K562 (cell line): ENCODE data around the gene GPC3. TPM values are rescaled to one million over a fixed set of nuclear protein-coding genes. Genes with fewer than 3 reads are reported as not detected.

Experiments used
- ATAC-seq: fragments of 200-7000 bp; cut with Tn5 transposase; 3 replicates; pipeline ENCODE4 v1.9.1; 2020; ENCODE audit warnings: moderate library complexity
- BruUV-seq: library from RNA; stranded (reverse); fragments of 400-500 nt; replicated peaks from 2 replicates; lab custom pipeline; 2021; lab: Mats Ljungman, UMichigan
- CTCF ChIA-PET: fragments of 300-600 bp; formaldehyde crosslinking; extraction: SDS; loops from one replicate; lab custom pipeline; 2021; ENCODE audit warnings: low intra/inter-chr PET ratio; lab: Yijun Ruan, JAX
- POLR2A ChIA-PET: fragments of 300-600, 350-650 bp; sonication (Branson Sonifier 250); formaldehyde crosslinking; extraction: SDS; loops from one replicate; lab custom pipeline; 2021; ENCODE audit warnings: antibody characterized with exemption, inconsistent platforms; lab: Yijun Ruan, JAX
- DNase-seq, 4 experiments: peaks; one replicate each; pipeline versions ENCODE4 v3.0.0 to v3.0.0-alpha.2; 2011 to 2018; ENCODE audit warnings: low spot score in 3 of 4, mixed read lengths in 3 of 4; ENCODE audit errors: extremely low read depth in 1 of 4
- FAIRE-seq: peaks from 2 replicates; lab custom pipeline; 2011; peaks lifted over from hg19 to GRCh38; lab: Jason Lieb, UNC
- H2AFZ ChIP-seq: 2 replicates; pipeline ENCODE4 v1.6.0; 2011; ENCODE audit warnings: low read depth, low read length, control low read depth, inconsistent platforms
- H3K27ac ChIP-seq: fragments of 200-600 bp; 3 replicates; pipeline ENCODE4 v1.8.0; 2011; ENCODE audit warnings: low read depth, mild to moderate bottlenecking, control low read depth, inconsistent platforms, low read length, moderate library complexity, mixed read lengths; ENCODE audit errors: extremely low read depth
- H3K27me3 ChIP-seq, 2 experiments: fragments of 300-600 bp in 1 of 2; 2 replicates in 1 of 2; 3 replicates in 1 of 2; pipeline versions ENCODE4 v1.6.0 to v1.8.0; 2011; ENCODE audit warnings: inconsistent platforms in 2 of 2, low read length in 2 of 2, mild to moderate bottlenecking in 1 of 2, mixed read lengths in 1 of 2, moderate library complexity in 1 of 2; ENCODE audit not compliant: control insufficient read depth in 2 of 2, insufficient read depth in 2 of 2
- H3K36me3 ChIP-seq: fragments of 300-600 bp; 3 replicates; pipeline ENCODE4 v1.8.0; 2011; ENCODE audit warnings: mild to moderate bottlenecking, low read length, inconsistent platforms; ENCODE audit not compliant: control insufficient read depth, insufficient read depth
- H3K4me1 ChIP-seq, 2 experiments: fragments of 200-600 bp in 1 of 2; replicated peaks in 1 of 2; 2 replicates in 1 of 2; 3 replicates in 1 of 2; pipeline versions ENCODE4 v1.5.1 to v1.8.0; 2011; ENCODE audit warnings: inconsistent platforms in 2 of 2, low read length in 2 of 2, mild to moderate bottlenecking in 1 of 2, mixed read lengths in 1 of 2, moderate library complexity in 1 of 2; ENCODE audit not compliant: control insufficient read depth in 2 of 2, insufficient read depth in 2 of 2
- H3K4me2 ChIP-seq: 2 replicates; pipeline ENCODE4 v1.6.1; 2011; ENCODE audit warnings: low read length, control low read depth, inconsistent platforms, mixed read lengths; ENCODE audit not compliant: insufficient read depth
- H3K4me3 ChIP-seq: fragments of 200-600 bp; sonication (generic), shearing (Covaris generic); 2 replicates; pipeline ENCODE4 v1.5.1; 2016; ENCODE audit warnings: control low read depth, inconsistent platforms
- H3K79me2 ChIP-seq: fragments of 200-600 bp; 3 replicates; pipeline ENCODE4 v1.8.0; 2011; ENCODE audit warnings: low read length, inconsistent platforms; ENCODE audit not compliant: control insufficient read depth, insufficient read depth
- H3K9ac ChIP-seq, 2 experiments: 2 replicates each; pipeline versions ENCODE4 v1.6.0 to v1.6.1; 2011; ENCODE audit warnings: low read depth in 2 of 2, low read length in 2 of 2, control low read depth in 1 of 2, inconsistent platforms in 1 of 2, mild to moderate bottlenecking in 1 of 2, mixed read lengths in 1 of 2; ENCODE audit not compliant: insufficient read depth in 1 of 2
- H3K9me1 ChIP-seq: one replicate; pipeline ENCODE4 v1.6.0; 2011; ENCODE audit warnings: inconsistent platforms, mild to moderate bottlenecking, low read length, moderate library complexity; ENCODE audit not compliant: control insufficient read depth, insufficient read depth
- H3K9me3 ChIP-seq: replicated peaks from 2 replicates; pipeline ENCODE4 v1.5.1; 2011; ENCODE audit warnings: low read depth, low read length, inconsistent platforms; ENCODE audit not compliant: control insufficient read depth, insufficient read depth
- H4K20me1 ChIP-seq: replicated peaks from 2 replicates; pipeline ENCODE4 v1.6.1; 2011; ENCODE audit warnings: low read length, inconsistent platforms, mixed read lengths; ENCODE audit not compliant: control insufficient read depth, insufficient read depth
- FOXA3 ChIP-seq, 2 experiments: fragments of 450-650 bp in 1 of 2; sonication (generic) in 1 of 2; formaldehyde crosslinking; IDR thresholded peaks in 1 of 2; conservative IDR thresholded peaks in 1 of 2; 2 replicates each; pipeline versions ENCODE4 v1.4.0 to v1.8.0; 2020 to 2022; ENCODE audit warnings: mild to moderate bottlenecking in 2 of 2, missing genetic modification reagents in 1 of 2
- FOXJ2 ChIP-seq: fragments of 200-800 bp; sonication (Bioruptor generic); IDR thresholded peaks from 2 replicates; pipeline ENCODE4 v1.6.1; 2016; ENCODE audit warnings: missing genetic modification characterization, missing compliant biosample characterization
- L3MBTL2 ChIP-seq: fragments of 450-650 bp; IDR thresholded peaks from 2 replicates; pipeline ENCODE4 v1.6.1; 2016; ENCODE audit warnings: mild to moderate bottlenecking, moderate library complexity
- TAF15 ChIP-seq: fragments of 200-400 bp; formaldehyde crosslinking; IDR thresholded peaks from 2 replicates; pipeline ENCODE4 v1.6.1; 2017; ENCODE audit warnings: mild to moderate bottlenecking, low read depth, low read length, moderate library complexity
- TBL1XR1 ChIP-seq, 2 experiments: IDR thresholded peaks; 2 replicates each; pipeline ENCODE4 v1.6.1; 2012; ENCODE audit warnings: improper control_type of control experiment in 2 of 2, low read length in 2 of 2, mild to moderate bottlenecking in 1 of 2
- ZNF24 ChIP-seq: fragments of 450-650 bp; IDR thresholded peaks from 2 replicates; pipeline ENCODE4 v1.6.1; 2016
- ZNF512 ChIP-seq: IDR thresholded peaks from 2 replicates; pipeline ENCODE4 v1.6.1; 2016; ENCODE audit warnings: missing genetic modification characterization, missing compliant biosample characterization
- WGBS: fragments of 100-300 bp; shearing (Covaris generic); methylation state at CpG from one replicate; pipeline ENCODE4 v1.1.6; 2016; ENCODE audit warnings: low coverage, mixed read lengths; ENCODE audit not compliant: insufficient coverage; ENCODE audit errors: missing lambda C conversion rate; 5-methylcytosine and 5-hydroxymethylcytosine counted together
- in situ Hi-C: fragments of 300-500 bp; cut with MboI; formaldehyde crosslinking; loops from 4 replicates; pipeline ENCODE4 v1.15.0; 2018; ENCODE audit warnings: inconsistent platforms, mixed read lengths
- intact Hi-C: fragments of 100-400 bp; cut with micrococcal nuclease; formaldehyde crosslinking; loops from 2 replicates; pipeline ENCODE4 v1.14.2; 2022
- polyA plus RNA-seq, 8 experiments: library from polyadenylated mRNA; depleted of rRNA in 4 of 8; stranded (reverse) in 5 of 8; unstranded in 3 of 8; fragments of >200 nt; fragmentation: Nextera tagmentation in 2 of 8; fragmentation: Illumina TruSeq in 1 of 8; extraction: Ambion mirVana in 2 of 8; extraction: Trizol in 1 of 8; gene quantifications; 2 replicates each; pipeline versions ENCODE4 v1.2.1 to v1.2.3, GENCODE V29; 2011 to 2014; ENCODE audit warnings: inconsistent platforms in 1 of 8, missing spikeins in 1 of 8
- total RNA-seq, 7 experiments: library from RNA; depleted of rRNA in 6 of 7; stranded (reverse); fragments of >200 nt in 6 of 7; fragmentation: Illumina TruSeq in 2 of 7; extraction: Trizol in 2 of 7; gene quantifications; 2 replicates each; pipeline versions ENCODE4 v1.2.1 to v1.2.3, GENCODE V29; 2011 to 2021; ENCODE audit warnings: low replicate concordance in 1 of 7
- TF ChIP-seq, protein P1 (sequence below): fragments of 200-800 bp; sonication (Bioruptor generic); IDR thresholded peaks from 2 replicates; pipeline ENCODE4 v1.6.1; 2017; ENCODE audit warnings: missing genetic modification characterization, missing compliant biosample characterization
- TF ChIP-seq, protein P2 (sequence below): sonication (generic); formaldehyde crosslinking; IDR thresholded peaks from 2 replicates; pipeline ENCODE4 v1.8.1; 2023; ENCODE audit warnings: mild to moderate bottlenecking, missing genetic modification reagents
- TF ChIP-seq, protein P3 (sequence below): fragments of 250-450 bp; sonication (Bioruptor Pico); IDR thresholded peaks from 2 replicates; pipeline ENCODE4 v1.4.0; 2020; ENCODE audit warnings: borderline replicate concordance
- TF ChIP-seq, protein P4 (sequence below): fragments of 250-450 bp; sonication (Bioruptor Pico); IDR thresholded peaks from 2 replicates; pipeline ENCODE4 v1.5.1; 2021; ENCODE audit warnings: mild to moderate bottlenecking

The GPC3 gene
- total and polyA plus RNA-seq, 9 of the 15 experiments (the other 6 are each of a cell fraction or from before 2014, with no cell fraction given), result 0.42 TPM; not detected in 8

DNA sequence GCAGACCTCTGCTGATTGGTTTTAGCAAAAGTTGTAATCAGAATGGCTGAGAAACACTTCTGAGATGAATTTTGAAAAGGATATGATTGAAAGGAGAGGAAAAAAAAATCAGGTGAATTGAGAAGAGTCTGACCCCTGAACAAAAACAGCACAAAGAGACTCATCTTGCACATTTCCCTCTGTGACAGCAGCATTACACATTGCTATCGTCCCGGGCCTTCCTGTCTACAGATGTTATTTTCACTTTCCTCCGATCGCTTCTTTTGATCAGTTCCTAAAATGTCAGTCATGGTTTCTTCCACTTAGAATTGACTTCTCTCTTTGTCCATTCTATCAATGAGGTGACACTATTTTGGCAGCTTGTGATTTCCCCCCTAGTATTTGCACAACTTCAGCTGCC lies 262.6 kb downstream of the GPC3 start:
- Histone ChIP-seq H3K79me2 (no peaks in the 10 kb centered on the region), H3K4me2 (no peak overlapping the region), H3K27me3 (no peaks in the 10 kb centered on the region), H3K27ac (no peak overlapping the region), H3K9me3 (no peaks in the 10 kb centered on the region), H4K20me1 (no peaks in the 10 kb centered on the region), H3K9ac (no peak overlapping the region), H3K36me3 (no peaks in the 10 kb centered on the region), H3K4me3 (no peak overlapping the region), H3K9me1 (no peaks in the 10 kb centered on the region), H2AFZ (no peak overlapping the region), H3K4me1 (no peaks in the 10 kb centered on the region)
- in situ Hi-C loops, result no loop called here
- intact Hi-C loops, result no loop called here
- POLR2A ChIA-PET, result no interaction called here
- TF ChIP-seq ZNF512 (tag), result no peak
- no peak for TF ChIP-seq TBL1XR1 (IDR thresholded peaks at IDR 0.05; ENCODE audit: low read length in 2 of 2)
- TF ChIP-seq, protein P1, sequence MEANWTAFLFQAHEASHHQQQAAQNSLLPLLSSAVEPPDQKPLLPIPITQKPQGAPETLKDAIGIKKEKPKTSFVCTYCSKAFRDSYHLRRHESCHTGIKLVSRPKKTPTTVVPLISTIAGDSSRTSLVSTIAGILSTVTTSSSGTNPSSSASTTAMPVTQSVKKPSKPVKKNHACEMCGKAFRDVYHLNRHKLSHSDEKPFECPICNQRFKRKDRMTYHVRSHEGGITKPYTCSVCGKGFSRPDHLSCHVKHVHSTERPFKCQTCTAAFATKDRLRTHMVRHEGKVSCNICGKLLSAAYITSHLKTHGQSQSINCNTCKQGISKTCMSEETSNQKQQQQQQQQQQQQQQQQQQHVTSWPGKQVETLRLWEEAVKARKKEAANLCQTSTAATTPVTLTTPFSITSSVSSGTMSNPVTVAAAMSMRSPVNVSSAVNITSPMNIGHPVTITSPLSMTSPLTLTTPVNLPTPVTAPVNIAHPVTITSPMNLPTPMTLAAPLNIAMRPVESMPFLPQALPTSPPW (CRISPR knock-in tag), result no peak
- TF ChIP-seq, protein P2, sequence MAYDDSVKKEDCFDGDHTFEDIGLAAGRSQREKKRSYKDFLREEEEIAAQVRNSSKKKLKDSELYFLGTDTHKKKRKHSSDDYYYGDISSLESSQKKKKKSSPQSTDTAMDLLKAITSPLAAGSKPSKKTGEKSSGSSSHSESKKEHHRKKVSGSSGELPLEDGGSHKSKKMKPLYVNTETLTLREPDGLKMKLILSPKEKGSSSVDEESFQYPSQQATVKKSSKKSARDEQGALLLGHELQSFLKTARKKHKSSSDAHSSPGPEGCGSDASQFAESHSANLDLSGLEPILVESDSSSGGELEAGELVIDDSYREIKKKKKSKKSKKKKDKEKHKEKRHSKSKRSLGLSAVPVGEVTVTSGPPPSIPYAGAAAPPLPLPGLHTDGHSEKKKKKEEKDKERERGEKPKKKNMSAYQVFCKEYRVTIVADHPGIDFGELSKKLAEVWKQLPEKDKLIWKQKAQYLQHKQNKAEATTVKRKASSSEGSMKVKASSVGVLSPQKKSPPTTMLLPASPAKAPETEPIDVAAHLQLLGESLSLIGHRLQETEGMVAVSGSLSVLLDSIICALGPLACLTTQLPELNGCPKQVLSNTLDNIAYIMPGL (CRISPR knock-in tag), result no peak
- no peak for TF ChIP-seq FOXA3 (CRISPR knock-in tag; conservative IDR thresholded peaks at IDR 0.05 in 1 of 2, IDR thresholded peaks at IDR 0.05 in 1 of 2)
- TF ChIP-seq TAF15, result no peak
- TF ChIP-seq, protein P3, sequence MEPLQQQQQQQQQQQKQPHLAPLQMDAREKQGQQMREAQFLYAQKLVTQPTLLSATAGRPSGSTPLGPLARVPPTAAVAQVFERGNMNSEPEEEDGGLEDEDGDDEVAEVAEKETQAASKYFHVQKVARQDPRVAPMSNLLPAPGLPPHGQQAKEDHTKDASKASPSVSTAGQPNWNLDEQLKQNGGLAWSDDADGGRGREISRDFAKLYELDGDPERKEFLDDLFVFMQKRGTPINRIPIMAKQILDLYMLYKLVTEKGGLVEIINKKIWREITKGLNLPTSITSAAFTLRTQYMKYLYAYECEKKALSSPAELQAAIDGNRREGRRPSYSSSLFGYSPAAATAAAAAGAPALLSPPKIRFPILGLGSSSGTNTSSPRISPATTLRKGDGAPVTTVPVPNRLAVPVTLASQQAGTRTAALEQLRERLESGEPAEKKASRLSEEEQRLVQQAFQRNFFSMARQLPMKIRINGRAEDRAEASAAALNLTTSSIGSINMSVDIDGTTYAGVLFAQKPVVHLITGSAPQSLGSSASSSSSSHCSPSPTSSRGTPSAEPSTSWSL, result no peak
- TF ChIP-seq, protein P4, sequence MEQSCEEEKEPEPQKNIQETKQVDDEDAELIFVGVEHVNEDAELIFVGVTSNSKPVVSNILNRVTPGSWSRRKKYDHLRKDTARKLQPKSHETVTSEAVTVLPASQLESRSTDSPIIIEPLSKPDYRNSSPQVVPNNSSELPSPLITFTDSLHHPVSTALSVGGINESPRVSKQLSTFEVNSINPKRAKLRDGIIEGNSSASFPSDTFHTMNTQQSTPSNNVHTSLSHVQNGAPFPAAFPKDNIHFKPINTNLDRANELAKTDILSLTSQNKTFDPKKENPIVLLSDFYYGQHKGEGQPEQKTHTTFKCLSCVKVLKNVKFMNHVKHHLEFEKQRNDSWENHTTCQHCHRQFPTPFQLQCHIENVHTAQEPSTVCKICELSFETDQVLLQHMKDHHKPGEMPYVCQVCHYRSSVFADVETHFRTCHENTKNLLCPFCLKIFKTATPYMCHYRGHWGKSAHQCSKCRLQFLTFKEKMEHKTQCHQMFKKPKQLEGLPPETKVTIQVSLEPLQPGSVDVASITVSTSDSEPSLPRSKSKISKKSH (CRISPR knock-in tag), result no peak
- TF ChIP-seq ZNF24, result no peak
- TF ChIP-seq L3MBTL2, result no peak
- TF ChIP-seq FOXJ2, result no peak
- ATAC-seq (no peak), FAIRE-seq (no peak), DNase-seq (no peak)
- CTCF ChIA-PET, result no interaction called here
- WGBS, result 0% methylated on average over 4 of the region's 4 CpGs
- no TSS peak for BruUV-seq
